Liver (tissue), 9 donors: ENCODE measurements around the gene RBM45. TPM values are rescaled to one million over a fixed set of nuclear protein-coding genes. Genes with fewer than 3 reads are reported as not detected.
A peak's percentile ranks its signal among the peaks of the same experiment; 100 is the strongest.

Source experiments
- DNase-seq: peaks from one replicate; pipeline ENCODE4 v3.0.0-alpha.2; 2017; ENCODE audit warnings: low spot score
- H3K27ac ChIP-seq, 2 donors: one replicate each; pipeline ENCODE4 v1.7.0; 2013; ENCODE audit warnings: inconsistent platforms in 2 of 2, low read length in 2 of 2, control low read depth in 1 of 2, low read depth in 1 of 2, mild to moderate bottlenecking in 1 of 2
- H3K27me3 ChIP-seq, 4 donors: one replicate each; pipeline versions ENCODE4 v1.6.1 to v1.7.0; 2013; ENCODE audit warnings: low read length in 3 of 4, inconsistent platforms in 1 of 4, mild to moderate bottlenecking in 1 of 4, moderate library complexity in 1 of 4; ENCODE audit not compliant: control insufficient read depth in 4 of 4, insufficient read depth in 4 of 4
- H3K36me3 ChIP-seq, 4 donors: one replicate each; pipeline versions ENCODE4 v1.6.1 to v1.7.0; 2013; ENCODE audit warnings: low read length in 3 of 4, mild to moderate bottlenecking in 3 of 4, low read depth in 1 of 4, moderate library complexity in 1 of 4; ENCODE audit not compliant: control insufficient read depth in 4 of 4, insufficient read depth in 3 of 4
- H3K4me1 ChIP-seq, 4 donors: one replicate each; pipeline versions ENCODE4 v1.6.1 to v1.7.0; 2013; ENCODE audit warnings: low read length in 3 of 4, mild to moderate bottlenecking in 3 of 4, moderate library complexity in 1 of 4; ENCODE audit not compliant: control insufficient read depth in 4 of 4, insufficient read depth in 4 of 4
- H3K4me3 ChIP-seq, 3 donors: one replicate each; pipeline versions ENCODE4 v1.6.1 to v1.7.0; 2013; ENCODE audit warnings: low read length in 3 of 3, control low read depth in 1 of 3, low read depth in 1 of 3, mild to moderate bottlenecking in 1 of 3
- H3K9ac ChIP-seq, 2 donors: one replicate each; pipeline ENCODE4 v1.7.0; 2013; ENCODE audit warnings: low read length in 2 of 2, mild to moderate bottlenecking in 2 of 2, moderate library complexity in 2 of 2, control low read depth in 1 of 2, low read depth in 1 of 2
- H3K9me3 ChIP-seq, 4 donors: one replicate each; pipeline versions ENCODE4 v1.6.1 to v1.7.0; 2013; ENCODE audit warnings: low read length in 3 of 4; ENCODE audit not compliant: control insufficient read depth in 4 of 4
- EGR1 ChIP-seq, 2 donors: IDR thresholded peaks; 2 replicates each; pipeline ENCODE4 v1.6.1; 2016 to 2018; ENCODE audit warnings: antibody characterized with exemption in 2 of 2, low read depth in 2 of 2
- FOXA1 ChIP-seq: IDR thresholded peaks from 2 replicates; pipeline ENCODE4 v1.6.1; 2016; ENCODE audit warnings: antibody characterized with exemption
- FOXA2 ChIP-seq: IDR thresholded peaks from 2 replicates; pipeline ENCODE4 v1.6.1; 2016; ENCODE audit warnings: antibody characterized with exemption
- GABPA ChIP-seq, 2 donors: IDR thresholded peaks in 1 of 2; conservative IDR thresholded peaks in 1 of 2; 2 replicates each; pipeline ENCODE4 v1.6.1; 2016; ENCODE audit warnings: antibody characterized with exemption in 2 of 2, mild to moderate bottlenecking in 1 of 2, moderate library complexity in 1 of 2
- HNF4A ChIP-seq, 2 donors: conservative IDR thresholded peaks; 2 replicates each; pipeline ENCODE4 v1.6.1; 2016; ENCODE audit warnings: antibody characterized with exemption in 2 of 2, mild to moderate bottlenecking in 2 of 2
- HNF4G ChIP-seq: IDR thresholded peaks from 2 replicates; pipeline ENCODE4 v1.6.1; 2016; ENCODE audit warnings: antibody characterized with exemption
- JUND ChIP-seq, 2 donors: IDR thresholded peaks; 2 replicates each; pipeline ENCODE4 v1.6.1; 2016; ENCODE audit warnings: antibody characterized with exemption in 2 of 2
- RXRA ChIP-seq, 2 donors: IDR thresholded peaks; 2 replicates each; pipeline ENCODE4 v1.6.1; 2017 to 2018; ENCODE audit warnings: antibody characterized with exemption in 2 of 2, mild to moderate bottlenecking in 1 of 2
- TAF1 ChIP-seq: conservative IDR thresholded peaks from 2 replicates; pipeline ENCODE4 v1.6.1; 2016; ENCODE audit warnings: antibody characterized with exemption, mild to moderate bottlenecking
- YY1 ChIP-seq: IDR thresholded peaks from 2 replicates; pipeline ENCODE4 v1.6.1; 2016; ENCODE audit warnings: antibody characterized with exemption, mild to moderate bottlenecking
- WGBS: extraction: QIAGEN DNeasy Blood & Tissue Kit; methylation state at CpG from one replicate; pipeline ENCODE4 v1.1.7; 2013; 5-methylcytosine and 5-hydroxymethylcytosine counted together
- polyA plus RNA-seq, 2 donors: library from polyadenylated mRNA; stranded (reverse) in 1 of 2; unstranded in 1 of 2; fragments of 200-250 nt in 1 of 2; fragments of >200 nt in 1 of 2; fragmentation: Nextera tagmentation in 1 of 2; extraction: Ambion mirVana in 1 of 2; gene quantifications; one replicate each; pipeline versions ENCODE4 v1.2.1 to v1.2.3, GENCODE V29; 2013 to 2015
- total RNA-seq, 2 donors: library from RNA; depleted of rRNA; stranded (reverse); fragments of >200 nt; gene quantifications; one replicate each; pipeline ENCODE4 v1.2.3, GENCODE V29; 2014
- TF ChIP-seq, protein P1 (sequence below): IDR thresholded peaks from 2 replicates; pipeline ENCODE4 v1.6.1; 2016; ENCODE audit warnings: antibody characterized with exemption, mild to moderate bottlenecking
- TF ChIP-seq, protein P2 (sequence below): fragments of 150-350 bp; IDR thresholded peaks from 2 replicates; pipeline ENCODE4 v1.5.1; 2017; ENCODE audit warnings: improper control_type of control experiment, low read depth, low read length; ENCODE audit not compliant: missing input control
- TF ChIP-seq, protein P3 (sequence below): IDR thresholded peaks from 2 replicates; pipeline ENCODE4 v1.6.1; 2016; ENCODE audit warnings: antibody characterized with exemption
- TF ChIP-seq, protein P4 (sequence below): IDR thresholded peaks from 2 replicates; pipeline ENCODE4 v1.6.1; 2016; ENCODE audit warnings: antibody characterized with exemption
- TF ChIP-seq, protein P5 (sequence below): IDR thresholded peaks from 2 replicates; pipeline ENCODE4 v1.6.1; 2016; ENCODE audit warnings: antibody characterized with exemption
- donor health status: healthy.
- donor health status: healthy.
- donor health status: healthy.
- donor health status: healthy.
- donor health status: healthy.

RBM45 gene
- total and polyA plus RNA-seq, 4 donors, result 4.2 to 11.4 (median 6.8) TPM

DNA sequence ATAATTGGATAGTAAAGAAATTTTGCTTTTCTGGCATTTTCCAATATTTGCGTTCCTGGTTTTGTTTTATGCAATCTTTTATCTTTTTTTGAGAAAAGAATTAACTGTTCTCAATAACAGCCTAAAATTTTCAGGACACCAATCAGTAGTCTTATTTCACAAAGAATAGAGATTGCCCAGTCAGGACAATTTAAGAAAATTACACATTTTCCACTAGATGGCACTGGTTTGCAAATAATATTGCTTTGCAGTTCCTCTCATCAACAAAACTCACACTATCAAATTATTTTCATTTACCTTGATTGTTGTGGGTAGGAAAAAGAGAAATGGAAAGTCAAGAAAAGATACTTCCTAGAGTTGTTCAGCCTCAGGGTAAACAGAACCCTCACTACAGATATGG is 2.4 kb upstream of the RBM45 start (continued):
- TF ChIP-seq, protein P1, sequence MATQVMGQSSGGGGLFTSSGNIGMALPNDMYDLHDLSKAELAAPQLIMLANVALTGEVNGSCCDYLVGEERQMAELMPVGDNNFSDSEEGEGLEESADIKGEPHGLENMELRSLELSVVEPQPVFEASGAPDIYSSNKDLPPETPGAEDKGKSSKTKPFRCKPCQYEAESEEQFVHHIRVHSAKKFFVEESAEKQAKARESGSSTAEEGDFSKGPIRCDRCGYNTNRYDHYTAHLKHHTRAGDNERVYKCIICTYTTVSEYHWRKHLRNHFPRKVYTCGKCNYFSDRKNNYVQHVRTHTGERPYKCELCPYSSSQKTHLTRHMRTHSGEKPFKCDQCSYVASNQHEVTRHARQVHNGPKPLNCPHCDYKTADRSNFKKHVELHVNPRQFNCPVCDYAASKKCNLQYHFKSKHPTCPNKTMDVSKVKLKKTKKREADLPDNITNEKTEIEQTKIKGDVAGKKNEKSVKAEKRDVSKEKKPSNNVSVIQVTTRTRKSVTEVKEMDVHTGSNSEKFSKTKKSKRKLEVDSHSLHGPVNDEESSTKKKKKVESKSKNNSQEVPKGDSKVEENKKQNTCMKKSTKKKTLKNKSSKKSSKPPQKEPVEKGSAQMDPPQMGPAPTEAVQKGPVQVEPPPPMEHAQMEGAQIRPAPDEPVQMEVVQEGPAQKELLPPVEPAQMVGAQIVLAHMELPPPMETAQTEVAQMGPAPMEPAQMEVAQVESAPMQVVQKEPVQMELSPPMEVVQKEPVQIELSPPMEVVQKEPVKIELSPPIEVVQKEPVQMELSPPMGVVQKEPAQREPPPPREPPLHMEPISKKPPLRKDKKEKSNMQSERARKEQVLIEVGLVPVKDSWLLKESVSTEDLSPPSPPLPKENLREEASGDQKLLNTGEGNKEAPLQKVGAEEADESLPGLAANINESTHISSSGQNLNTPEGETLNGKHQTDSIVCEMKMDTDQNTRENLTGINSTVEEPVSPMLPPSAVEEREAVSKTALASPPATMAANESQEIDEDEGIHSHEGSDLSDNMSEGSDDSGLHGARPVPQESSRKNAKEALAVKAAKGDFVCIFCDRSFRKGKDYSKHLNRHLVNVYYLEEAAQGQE, result no peak
- TF ChIP-seq, protein P2, sequence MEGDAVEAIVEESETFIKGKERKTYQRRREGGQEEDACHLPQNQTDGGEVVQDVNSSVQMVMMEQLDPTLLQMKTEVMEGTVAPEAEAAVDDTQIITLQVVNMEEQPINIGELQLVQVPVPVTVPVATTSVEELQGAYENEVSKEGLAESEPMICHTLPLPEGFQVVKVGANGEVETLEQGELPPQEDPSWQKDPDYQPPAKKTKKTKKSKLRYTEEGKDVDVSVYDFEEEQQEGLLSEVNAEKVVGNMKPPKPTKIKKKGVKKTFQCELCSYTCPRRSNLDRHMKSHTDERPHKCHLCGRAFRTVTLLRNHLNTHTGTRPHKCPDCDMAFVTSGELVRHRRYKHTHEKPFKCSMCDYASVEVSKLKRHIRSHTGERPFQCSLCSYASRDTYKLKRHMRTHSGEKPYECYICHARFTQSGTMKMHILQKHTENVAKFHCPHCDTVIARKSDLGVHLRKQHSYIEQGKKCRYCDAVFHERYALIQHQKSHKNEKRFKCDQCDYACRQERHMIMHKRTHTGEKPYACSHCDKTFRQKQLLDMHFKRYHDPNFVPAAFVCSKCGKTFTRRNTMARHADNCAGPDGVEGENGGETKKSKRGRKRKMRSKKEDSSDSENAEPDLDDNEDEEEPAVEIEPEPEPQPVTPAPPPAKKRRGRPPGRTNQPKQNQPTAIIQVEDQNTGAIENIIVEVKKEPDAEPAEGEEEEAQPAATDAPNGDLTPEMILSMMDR, result peak; percentile 46
- TF ChIP-seq YY1 (no peak), FOXA2 (no peak)

DNA sequence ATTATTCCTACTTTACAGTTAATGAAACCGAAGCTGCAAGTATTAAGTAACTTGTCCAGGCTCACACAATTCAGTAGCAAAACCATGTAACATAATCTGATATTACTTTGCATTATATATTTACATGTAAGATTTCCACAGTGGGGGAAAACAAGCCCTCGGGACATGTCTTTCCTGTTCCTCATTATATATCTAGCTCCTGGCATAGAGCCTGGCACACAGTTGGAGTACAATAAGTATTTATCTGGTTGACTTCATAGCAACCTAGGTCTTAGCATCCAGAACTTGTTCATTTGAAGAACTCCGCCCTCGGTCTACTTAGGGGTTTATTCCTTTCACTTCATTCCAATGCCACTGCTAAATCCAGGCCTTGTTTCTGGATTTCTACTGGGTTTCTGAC is 1.6 kb upstream of the RBM45 start:
- no peak for DNase-seq
- WGBS, result 81% methylated on average over 4 of the region's 4 CpGs
- Histone ChIP-seq H3K36me3 (no peaks in the 10 kb centered on the region), H3K9me3 (no peaks in the 10 kb centered on the region), H3K9ac (no peak overlapping the region), H3K27ac (no peak overlapping the region), H3K27me3 (no peaks in the 10 kb centered on the region), H3K4me3 (no peak overlapping the region), H3K4me1 (peaks cover 0 to 15% (median 7%) of the 10 kb centered on the region in 4 donors)
- TF ChIP-seq, protein P3, sequence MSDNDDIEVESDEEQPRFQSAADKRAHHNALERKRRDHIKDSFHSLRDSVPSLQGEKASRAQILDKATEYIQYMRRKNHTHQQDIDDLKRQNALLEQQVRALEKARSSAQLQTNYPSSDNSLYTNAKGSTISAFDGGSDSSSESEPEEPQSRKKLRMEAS, result no peak
- TF ChIP-seq FOXA1 (no peak), HNF4G (no peak), GABPA (IDR thresholded peaks at IDR 0.05 in 1 of 2, conservative IDR thresholded peaks at IDR 0.05 in 1 of 2) (no peak), RXRA (IDR thresholded peaks at IDR 0.05) (no peak), HNF4A (conservative IDR thresholded peaks at IDR 0.05) (no peak), EGR1 (IDR thresholded peaks at IDR 0.05; ENCODE audit: low read depth in 2 of 2) (no peak), JUND (IDR thresholded peaks at IDR 0.05) (no peak), FOXA2 (no peak), YY1 (no peak), TAF1 (no peak)
- TF ChIP-seq, protein P2, result no peak
- TF ChIP-seq, protein P4, sequence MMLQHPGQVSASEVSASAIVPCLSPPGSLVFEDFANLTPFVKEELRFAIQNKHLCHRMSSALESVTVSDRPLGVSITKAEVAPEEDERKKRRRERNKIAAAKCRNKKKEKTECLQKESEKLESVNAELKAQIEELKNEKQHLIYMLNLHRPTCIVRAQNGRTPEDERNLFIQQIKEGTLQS, result no peak
- TF ChIP-seq, protein P5, sequence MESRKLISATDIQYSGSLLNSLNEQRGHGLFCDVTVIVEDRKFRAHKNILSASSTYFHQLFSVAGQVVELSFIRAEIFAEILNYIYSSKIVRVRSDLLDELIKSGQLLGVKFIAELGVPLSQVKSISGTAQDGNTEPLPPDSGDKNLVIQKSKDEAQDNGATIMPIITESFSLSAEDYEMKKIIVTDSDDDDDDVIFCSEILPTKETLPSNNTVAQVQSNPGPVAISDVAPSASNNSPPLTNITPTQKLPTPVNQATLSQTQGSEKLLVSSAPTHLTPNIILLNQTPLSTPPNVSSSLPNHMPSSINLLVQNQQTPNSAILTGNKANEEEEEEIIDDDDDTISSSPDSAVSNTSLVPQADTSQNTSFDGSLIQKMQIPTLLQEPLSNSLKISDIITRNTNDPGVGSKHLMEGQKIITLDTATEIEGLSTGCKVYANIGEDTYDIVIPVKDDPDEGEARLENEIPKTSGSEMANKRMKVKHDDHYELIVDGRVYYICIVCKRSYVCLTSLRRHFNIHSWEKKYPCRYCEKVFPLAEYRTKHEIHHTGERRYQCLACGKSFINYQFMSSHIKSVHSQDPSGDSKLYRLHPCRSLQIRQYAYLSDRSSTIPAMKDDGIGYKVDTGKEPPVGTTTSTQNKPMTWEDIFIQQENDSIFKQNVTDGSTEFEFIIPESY, result no peak
